HL-60 (cell line): ENCODE data around the gene MAP3K8.

ENCODE experiments used
- GABPA ChIP-seq: IDR thresholded peaks from 2 replicates; pipeline ENCODE4 v1.6.1; 2012; ENCODE audit warnings: low read depth
- POLR2AphosphoS5 ChIP-seq: IDR thresholded peaks from 2 replicates; pipeline ENCODE4 v1.6.1; 2012; ENCODE audit warnings: low read depth
- TF ChIP-seq, protein P1 (sequence below): IDR thresholded peaks from one replicate; pipeline ENCODE4 v1.5.1; 2011; ENCODE audit warnings: low read length, control low read depth, inconsistent platforms; ENCODE audit not compliant: insufficient read depth
- TF ChIP-seq, protein P2 (sequence below): IDR thresholded peaks from 2 replicates; pipeline ENCODE4 v1.6.1; 2012; ENCODE audit warnings: low read depth; ENCODE audit not compliant: insufficient replicate concordance

- peak; percentile 72 for TF ChIP-seq POLR2AphosphoS5
- TF ChIP-seq, protein P1, sequence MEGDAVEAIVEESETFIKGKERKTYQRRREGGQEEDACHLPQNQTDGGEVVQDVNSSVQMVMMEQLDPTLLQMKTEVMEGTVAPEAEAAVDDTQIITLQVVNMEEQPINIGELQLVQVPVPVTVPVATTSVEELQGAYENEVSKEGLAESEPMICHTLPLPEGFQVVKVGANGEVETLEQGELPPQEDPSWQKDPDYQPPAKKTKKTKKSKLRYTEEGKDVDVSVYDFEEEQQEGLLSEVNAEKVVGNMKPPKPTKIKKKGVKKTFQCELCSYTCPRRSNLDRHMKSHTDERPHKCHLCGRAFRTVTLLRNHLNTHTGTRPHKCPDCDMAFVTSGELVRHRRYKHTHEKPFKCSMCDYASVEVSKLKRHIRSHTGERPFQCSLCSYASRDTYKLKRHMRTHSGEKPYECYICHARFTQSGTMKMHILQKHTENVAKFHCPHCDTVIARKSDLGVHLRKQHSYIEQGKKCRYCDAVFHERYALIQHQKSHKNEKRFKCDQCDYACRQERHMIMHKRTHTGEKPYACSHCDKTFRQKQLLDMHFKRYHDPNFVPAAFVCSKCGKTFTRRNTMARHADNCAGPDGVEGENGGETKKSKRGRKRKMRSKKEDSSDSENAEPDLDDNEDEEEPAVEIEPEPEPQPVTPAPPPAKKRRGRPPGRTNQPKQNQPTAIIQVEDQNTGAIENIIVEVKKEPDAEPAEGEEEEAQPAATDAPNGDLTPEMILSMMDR = no peak
- TF ChIP-seq, protein P2, sequence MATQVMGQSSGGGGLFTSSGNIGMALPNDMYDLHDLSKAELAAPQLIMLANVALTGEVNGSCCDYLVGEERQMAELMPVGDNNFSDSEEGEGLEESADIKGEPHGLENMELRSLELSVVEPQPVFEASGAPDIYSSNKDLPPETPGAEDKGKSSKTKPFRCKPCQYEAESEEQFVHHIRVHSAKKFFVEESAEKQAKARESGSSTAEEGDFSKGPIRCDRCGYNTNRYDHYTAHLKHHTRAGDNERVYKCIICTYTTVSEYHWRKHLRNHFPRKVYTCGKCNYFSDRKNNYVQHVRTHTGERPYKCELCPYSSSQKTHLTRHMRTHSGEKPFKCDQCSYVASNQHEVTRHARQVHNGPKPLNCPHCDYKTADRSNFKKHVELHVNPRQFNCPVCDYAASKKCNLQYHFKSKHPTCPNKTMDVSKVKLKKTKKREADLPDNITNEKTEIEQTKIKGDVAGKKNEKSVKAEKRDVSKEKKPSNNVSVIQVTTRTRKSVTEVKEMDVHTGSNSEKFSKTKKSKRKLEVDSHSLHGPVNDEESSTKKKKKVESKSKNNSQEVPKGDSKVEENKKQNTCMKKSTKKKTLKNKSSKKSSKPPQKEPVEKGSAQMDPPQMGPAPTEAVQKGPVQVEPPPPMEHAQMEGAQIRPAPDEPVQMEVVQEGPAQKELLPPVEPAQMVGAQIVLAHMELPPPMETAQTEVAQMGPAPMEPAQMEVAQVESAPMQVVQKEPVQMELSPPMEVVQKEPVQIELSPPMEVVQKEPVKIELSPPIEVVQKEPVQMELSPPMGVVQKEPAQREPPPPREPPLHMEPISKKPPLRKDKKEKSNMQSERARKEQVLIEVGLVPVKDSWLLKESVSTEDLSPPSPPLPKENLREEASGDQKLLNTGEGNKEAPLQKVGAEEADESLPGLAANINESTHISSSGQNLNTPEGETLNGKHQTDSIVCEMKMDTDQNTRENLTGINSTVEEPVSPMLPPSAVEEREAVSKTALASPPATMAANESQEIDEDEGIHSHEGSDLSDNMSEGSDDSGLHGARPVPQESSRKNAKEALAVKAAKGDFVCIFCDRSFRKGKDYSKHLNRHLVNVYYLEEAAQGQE = peak; percentile 49
- no peak for TF ChIP-seq GABPA
These were observed 10.9 kb upstream of the MAP3K8 start for GRCh38 chr10:30422981-30423654.
